GM21381 (cell line): ENCODE measurements around the gene SPEM1.

Experiments used
- ATAC-seq: cut with Tn5 transposase; IDR thresholded peaks from one replicate; pipeline ENCODE4 v1.9.1; 2021; ENCODE audit warnings: mild to moderate bottlenecking, moderate library complexity; ENCODE audit not compliant: unreplicated experiment

SPEM1 gene

DNA sequence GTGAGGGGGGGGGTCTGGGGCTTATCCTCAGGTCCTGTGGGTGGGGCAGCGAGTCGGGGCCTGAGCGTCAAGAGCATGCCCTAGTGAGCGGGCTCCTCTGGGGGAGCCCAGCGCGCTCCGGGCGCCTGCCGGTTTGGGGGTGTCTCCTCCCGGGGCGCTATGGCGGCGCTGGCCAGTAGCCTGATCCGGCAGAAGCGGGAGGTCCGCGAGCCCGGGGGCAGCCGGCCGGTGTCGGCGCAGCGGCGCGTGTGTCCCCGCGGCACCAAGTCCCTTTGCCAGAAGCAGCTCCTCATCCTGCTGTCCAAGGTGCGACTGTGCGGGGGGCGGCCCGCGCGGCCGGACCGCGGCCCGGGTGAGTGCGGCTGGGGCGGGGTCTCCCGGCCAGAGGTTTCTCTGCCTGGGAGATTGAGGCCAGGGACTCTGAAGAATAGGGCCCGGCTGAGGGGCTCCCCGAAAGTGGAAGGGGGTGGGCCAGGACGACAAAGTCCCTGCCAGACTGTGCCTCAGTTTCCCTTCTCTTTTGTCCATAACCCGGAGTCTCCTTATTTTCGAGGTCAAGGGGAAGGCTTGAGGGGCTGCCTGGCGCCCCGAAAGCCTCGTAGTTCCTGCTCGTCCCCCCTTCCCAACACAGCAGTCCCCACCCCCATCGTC, 19.5 kb downstream of the SPEM1 start, which contains the start of gene FGF11:
TSS of gene FGF11 (plus strand) at position 51 of the 651 bp plus-strand sequence. CDS start at position 160, 109 bp downstream.
- no peak for ATAC-seq

DNA sequence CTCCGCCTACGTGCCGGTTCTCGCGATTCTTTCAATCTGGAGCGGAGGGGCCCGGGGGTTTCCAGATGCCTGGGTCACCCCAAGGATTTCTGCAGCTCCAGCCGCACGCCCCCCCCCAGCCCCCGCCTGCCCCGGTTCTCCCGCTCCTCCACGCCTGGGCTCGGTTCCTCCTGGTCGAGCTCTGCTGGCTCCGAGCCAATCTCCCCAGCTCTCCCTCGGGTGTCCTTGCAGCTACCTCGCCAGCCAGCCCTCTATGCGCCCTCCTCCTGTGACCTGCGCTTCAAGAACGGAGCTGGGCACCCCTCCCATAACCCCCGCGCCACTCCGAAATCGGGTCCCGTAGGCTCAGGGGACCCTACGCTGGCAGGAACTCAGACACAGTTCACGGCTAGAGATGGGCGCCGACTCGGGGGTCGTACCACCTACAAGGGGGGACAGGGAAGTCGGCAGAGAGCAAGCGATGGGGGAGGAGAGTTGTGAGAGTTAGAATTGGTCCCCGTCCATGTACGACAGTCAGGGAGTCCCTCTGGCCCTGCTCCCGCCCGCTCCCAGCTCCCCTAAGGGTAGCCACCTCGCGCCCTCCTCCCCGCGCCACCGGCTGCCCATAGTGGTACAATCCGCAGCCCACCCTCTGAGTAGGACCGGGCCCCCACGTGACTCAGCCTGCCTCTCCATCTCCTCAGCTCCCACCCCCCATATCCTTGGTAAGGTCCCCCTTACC, 20.1 kb downstream of the SPEM1 start:
- ATAC-seq, result no peak

DNA sequence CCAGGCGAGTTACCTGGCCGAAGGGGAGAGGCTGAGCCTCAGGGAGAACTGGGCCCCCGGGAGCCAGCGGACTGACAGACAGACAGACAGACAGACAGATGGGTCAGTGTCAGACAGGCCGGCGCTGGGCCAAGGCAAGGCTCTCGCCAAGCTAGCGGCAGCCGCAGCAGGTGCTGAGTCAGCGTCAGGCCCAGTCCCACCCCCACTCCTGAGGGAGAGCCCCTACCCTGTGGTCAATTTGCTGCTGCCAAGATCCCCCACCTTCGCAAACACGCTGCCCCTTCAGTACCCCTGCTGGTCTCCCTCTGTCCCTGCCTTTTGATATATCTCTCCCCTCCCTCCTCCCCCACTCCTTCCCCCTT, 20.7 kb downstream of the SPEM1 start:
- ATAC-seq, result no peak

DNA sequence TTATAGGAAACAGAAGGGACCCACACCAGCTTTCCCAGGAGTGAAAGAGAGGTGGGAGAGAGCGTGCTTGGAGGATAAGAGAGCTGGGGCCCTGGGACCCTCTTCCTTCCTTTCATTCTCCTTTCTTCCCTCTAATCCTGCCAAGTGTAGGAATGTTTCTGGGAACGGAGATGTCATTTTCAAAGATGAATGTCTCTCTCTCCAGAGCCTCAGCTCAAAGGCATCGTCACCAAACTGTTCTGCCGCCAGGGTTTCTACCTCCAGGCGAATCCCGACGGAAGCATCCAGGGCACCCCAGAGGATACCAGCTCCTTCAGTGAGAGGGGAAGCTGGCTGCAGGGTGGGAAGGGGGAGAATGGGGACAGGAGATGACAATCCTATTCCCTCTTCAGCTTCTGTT, 21.1 kb downstream of the SPEM1 start:
- ATAC-seq, result no peak

DNA sequence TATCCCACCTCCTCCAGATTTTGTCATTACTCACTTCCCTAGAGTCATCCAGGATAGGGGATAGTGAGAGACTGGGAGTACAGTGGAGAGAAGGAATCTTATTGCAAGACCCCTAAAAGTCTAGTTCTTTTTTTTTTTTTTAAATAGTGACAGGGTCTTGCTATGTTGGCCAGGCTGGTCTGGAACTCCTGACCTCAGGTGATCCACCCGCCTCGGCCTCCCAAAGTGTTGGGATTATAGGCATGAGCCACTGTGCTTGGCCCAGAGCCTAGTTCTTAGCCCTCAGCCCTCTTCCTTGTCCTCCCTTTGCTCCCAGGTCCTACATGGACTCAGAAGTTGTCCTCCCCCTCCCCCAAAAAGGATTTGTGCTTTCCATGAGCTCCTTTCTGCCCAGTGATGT, 22.0 kb downstream of the SPEM1 start:
- ATAC-seq, result no peak

DNA sequence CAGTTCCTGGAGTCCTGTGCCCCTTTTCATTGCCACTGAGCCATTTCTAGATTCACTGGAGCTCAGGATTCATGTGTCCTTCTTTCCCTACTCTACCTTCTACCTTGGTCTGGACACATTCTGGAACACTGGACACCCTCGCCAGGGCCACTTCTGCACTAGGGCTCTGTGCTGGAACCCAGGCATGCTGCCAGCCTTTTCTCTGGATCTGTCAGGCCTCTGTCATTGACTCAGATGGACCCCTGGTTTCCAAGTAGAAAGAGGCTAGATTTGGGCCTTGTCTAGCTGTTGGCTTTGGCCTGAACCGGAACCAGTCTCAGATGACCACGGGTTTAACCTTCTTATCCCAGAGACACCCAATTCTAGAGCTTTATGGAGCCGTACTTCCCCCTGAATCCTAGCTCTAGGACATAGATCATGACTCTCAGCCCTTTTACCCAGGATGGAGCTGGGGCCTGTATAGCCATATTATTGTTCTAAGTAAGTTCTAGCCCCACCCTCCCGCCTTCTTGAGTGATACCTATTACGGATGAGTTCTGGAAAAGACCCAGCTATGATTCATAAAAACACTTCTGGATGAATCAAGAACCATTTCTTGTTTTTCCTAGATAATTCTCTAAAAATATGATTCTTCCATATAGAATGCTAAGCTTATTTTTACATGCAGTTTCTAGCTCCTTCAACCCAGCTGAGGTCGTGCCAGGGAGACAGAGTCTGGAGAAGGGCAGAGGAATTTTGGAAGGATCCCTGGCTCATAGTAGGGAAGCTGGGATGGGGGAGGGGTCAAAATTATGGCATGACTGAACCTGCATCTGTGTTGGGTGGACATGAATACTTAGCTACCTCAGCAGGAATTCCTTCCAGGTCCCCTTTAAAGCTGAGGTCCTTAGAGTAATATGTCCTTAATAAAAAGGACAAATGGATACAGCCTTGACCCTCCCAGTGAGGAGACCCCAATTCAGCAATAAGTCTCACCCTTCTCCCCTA, 23.7 kb downstream of the SPEM1 start:
- ATAC-seq, result no peak

- no peak for ATAC-seq
Measured at GRCh38 chr17:7444682-7445618, 24.8 kb downstream of the SPEM1 start, which contains the start of gene CHRNB1. Gene CHRNB1, plus strand, starts transcription at chr17:7445061. Its CDS starts 67 bp downstream, at chr17:7445128.

- no peak for ATAC-seq
Measured at GRCh38 chr17:7445619-7445968, 25.5 kb downstream of the SPEM1 start.

- ATAC-seq, result no peak
Measured at GRCh38 chr17:7448461-7448860, 28.3 kb downstream of the SPEM1 start.

DNA sequence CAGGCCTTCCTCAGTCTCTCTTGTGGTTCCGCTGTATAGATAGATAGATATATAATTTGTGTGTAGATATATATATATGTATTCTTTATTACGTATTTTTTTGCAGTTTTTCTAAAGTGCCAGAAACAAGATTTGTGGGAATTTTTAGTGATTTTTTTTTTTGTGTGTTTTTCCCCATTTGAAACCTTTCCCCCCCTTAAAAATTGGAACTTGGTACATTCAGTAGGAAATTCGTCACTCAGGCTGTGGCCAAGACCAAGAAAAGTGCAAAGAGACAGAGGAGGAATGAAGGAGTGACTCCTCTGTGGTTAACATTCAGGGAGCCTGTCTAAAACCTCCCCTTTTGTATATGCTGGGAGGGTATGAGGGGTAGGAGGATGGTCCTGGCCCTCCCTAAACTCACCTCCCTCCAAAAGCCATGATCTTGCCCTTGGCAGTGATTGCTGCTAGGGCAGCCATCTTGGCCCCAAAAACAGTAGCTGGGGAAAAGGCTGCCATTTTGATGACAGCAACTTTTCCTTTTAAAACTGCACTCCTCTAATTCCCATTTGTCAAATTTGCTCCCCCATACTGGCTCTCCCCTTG, 39.9 kb downstream of the SPEM1 start:
- ATAC-seq, result no peak

GRCh38 chr17:7460850-7461660, 40.9 kb downstream of the SPEM1 start:
- no peak for ATAC-seq

GRCh38 chr17:7462474-7463371, 42.6 kb downstream of the SPEM1 start:
- no peak for ATAC-seq

GRCh38 chr17:7463372-7463846, 43.3 kb downstream of the SPEM1 start:
- no peak for ATAC-seq

GRCh38 chr17:7464081-7464480, 44.0 kb downstream of the SPEM1 start:
- no peak for ATAC-seq

DNA sequence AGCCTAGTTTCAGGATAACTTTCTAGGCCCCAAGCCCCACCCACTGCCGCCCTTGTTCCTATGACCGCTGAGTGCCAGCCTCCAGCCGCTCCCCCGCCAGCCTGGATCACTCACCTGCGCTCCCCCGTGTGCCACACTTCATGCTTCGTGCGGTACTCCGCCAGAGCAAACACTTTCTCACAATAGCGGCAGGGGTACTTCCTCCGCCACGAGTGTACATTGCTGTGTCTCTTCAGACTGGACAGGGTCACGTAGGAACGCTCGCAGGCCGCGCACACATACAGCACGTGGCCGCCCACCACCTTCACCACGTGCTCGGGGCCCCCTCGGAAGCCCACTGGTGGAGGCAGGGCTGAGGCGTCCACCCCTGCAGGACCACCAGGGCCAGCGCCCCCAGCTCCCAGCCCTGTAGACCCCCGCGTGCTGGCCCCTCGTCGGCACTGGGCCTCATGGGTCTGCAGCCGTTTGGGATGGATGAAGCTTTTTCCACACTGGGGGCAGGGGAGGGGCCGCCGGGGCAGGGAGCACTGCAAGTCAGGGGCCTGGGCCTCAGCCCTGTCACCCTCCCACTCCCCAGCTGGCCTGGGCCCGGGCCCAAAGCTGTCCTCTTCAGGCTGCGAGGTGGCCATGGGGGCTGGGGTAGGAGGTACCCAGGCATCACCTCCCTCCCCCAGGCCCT, 45.6 kb downstream of the SPEM1 start:
- ATAC-seq, result no peak

GRCh38 chr17:7466318-7466638, 46.2 kb downstream of the SPEM1 start:
- no peak for ATAC-seq

DNA sequence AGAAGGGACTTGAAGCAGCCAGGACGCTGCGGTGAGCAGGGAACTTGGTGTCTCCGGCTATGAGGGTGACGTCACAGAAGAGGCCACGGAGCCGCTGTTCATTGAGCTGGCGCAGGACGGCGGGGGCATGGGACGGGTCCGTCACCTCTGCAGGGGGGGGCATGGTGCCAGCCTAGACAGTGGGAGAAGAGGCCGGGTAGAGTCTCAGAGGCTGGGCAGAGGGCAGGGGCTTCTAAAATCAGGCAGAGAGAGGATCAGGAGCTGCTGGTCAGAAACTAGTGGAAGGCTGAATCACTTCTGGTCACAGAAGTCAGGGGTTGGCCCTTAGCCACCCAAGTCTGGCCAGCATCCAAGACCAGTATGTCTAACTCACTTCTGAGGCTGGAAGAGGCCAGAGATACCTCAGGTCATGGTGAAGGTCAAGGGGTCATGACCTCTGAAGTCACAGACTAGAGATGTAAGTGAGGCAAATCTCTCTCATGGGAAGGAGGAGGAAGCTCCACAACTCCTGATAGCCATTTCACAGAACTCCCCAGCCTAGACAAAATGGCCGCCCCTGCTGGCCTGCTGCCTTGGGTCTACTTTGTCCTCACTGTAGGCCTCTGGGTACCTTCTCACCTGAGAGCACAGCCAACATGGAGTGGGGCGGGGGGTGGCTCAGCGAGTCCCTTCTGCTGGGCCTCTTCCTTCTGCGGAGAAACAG, 46.7 kb downstream of the SPEM1 start:
- ATAC-seq, result no peak
